ENCODE results near the gene DGKI. TPM values are rescaled to one million over a fixed set of nuclear protein-coding genes. Genes with fewer than 3 reads are reported as not detected.

Gene DGKI
- total RNA-seq, 2 donors from 2014 or later: 4.4 to 5.9 TPM

DNA sequence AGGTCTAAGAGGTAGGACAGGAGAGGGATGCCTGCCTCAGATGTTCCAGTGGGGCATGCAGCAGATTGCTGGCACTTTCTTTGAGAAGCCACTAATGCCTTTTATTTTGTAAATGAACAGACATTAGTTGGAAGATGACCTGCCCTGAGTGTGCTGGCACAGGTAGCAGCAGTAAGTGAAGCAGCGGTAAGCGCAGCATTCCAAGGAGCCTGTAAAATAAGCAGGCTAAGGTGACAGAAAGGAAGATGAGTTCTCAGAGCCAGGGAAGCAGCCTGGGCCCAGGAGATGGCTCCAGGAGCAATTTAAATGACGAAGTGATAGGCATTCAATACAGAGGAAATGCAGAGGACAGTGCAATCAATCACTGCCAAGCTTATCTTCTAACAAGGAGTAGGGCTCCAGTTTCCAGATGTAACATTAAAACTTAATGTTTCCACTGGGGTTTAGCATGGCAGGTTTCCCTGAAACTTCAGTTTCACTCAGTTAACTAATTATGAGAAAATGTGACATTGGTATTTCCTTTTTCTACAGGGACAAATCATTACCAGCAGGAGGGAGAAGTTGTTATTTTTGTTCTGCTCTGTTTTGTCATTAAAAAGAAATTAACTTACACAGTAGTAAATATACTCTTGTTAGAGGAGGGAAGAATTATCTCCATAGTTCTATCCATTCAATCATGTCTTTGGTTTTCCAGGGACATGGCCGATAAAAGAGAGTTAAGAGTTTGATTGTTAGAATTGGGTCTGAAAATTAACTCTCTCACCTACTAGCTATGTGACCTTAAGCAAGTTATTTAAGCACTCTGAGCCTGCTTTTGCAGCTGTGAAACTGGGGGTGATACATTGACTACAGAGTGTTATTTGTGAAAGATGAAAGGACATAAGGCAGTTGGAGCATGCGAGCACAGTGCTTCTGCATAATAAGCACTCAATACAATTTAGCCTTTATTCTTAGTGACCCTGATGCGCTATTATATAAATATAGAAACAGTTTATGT, 406.6 kb downstream of the DGKI start:
- no peak for DNase-seq (ENCODE audit: low spot score)
- no peaks in the 10 kb centered on the region for H3K4me1 ChIP-seq
- H3K36me3 ChIP-seq: no peaks in the 10 kb centered on the region
- no peaks in the 10 kb centered on the region for H3K27me3 ChIP-seq
- TF ChIP-seq, protein P1, sequence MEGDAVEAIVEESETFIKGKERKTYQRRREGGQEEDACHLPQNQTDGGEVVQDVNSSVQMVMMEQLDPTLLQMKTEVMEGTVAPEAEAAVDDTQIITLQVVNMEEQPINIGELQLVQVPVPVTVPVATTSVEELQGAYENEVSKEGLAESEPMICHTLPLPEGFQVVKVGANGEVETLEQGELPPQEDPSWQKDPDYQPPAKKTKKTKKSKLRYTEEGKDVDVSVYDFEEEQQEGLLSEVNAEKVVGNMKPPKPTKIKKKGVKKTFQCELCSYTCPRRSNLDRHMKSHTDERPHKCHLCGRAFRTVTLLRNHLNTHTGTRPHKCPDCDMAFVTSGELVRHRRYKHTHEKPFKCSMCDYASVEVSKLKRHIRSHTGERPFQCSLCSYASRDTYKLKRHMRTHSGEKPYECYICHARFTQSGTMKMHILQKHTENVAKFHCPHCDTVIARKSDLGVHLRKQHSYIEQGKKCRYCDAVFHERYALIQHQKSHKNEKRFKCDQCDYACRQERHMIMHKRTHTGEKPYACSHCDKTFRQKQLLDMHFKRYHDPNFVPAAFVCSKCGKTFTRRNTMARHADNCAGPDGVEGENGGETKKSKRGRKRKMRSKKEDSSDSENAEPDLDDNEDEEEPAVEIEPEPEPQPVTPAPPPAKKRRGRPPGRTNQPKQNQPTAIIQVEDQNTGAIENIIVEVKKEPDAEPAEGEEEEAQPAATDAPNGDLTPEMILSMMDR (IDR thresholded peaks at IDR 0.05): no peak
- H3K9me3 ChIP-seq: no peaks in the 10 kb centered on the region
- H3K27ac ChIP-seq: peak overlapping the region in 1 of 2 donors; percentile 33
- no peak overlapping the region for H3K4me3 ChIP-seq

DNA sequence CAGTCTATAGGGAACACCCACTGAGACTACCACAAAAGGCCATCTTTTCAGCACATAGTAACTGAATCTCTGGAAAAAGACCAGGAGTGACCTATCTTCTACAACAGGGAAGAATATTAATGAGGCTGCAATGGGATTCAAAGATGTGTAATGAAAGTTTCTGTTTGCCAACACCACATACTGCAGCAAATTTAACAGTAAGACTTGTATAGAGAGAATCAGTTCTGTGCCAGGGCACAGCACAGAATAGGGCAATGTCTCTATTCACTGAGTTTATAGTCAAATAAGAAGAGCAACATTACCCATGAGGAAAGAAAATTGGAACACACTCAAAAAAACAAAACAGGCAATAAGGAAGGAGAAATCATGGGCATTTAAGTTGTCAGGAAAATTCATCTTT, 411.8 kb downstream of the DGKI start:
- TF ChIP-seq, protein P1 (IDR thresholded peaks at IDR 0.05): no peak
- Histone ChIP-seq H3K27ac (no peak overlapping the region), H3K4me1 (no peaks in the 10 kb centered on the region), H3K27me3 (no peaks in the 10 kb centered on the region), H3K4me3 (no peak overlapping the region), H3K9me3 (no peaks in the 10 kb centered on the region), H3K36me3 (no peaks in the 10 kb centered on the region)
- no peak for DNase-seq (ENCODE audit: low spot score)

DNA sequence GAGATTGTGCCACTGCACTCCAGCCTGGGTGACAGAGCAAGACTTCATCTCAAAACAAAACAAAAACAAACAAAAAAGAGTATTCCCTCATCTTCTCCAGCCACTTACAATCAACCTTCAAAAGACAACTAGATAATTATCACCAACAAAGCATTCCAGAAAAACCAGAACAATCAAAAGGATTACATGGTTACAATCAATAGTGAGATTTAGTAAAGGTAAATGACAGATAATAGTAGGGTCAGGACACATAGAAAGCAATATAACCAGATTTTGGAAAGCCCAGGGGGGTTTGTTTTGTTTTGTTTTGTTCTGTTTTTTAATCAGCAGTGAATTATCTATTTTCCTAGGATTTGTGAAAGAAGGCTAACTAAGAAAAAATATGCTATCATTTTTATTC, 412.2 kb downstream of the DGKI start:
- no peak for DNase-seq (ENCODE audit: low spot score)
- TF ChIP-seq, protein P1 (IDR thresholded peaks at IDR 0.05): no peak
- no peaks in the 10 kb centered on the region for H3K9me3 ChIP-seq
- no peaks in the 10 kb centered on the region for H3K27me3 ChIP-seq
- H3K4me3 ChIP-seq: no peak overlapping the region
- no peaks in the 10 kb centered on the region for H3K4me1 ChIP-seq
- H3K36me3 ChIP-seq: no peaks in the 10 kb centered on the region
- H3K27ac ChIP-seq: no peak overlapping the region

DNA sequence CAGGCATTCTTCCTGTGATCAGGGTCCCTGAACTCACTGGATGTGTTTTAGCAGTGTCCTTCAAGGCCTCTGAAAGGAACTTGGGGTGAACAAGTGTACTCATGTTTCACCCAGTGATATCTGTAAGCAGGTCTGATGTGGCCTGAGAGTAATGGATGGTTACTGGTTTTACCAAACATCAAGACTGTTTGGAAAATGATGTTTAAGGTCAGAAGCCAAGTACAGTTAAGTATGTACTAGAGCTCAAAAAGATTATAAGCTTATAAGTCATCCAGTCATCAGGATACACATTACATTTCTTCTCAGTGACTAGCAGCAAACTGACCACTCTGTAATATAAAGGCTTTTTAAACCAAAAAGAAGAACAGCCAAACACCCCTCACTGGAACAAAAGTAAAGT, 423.5 kb downstream of the DGKI start:
- TF ChIP-seq, protein P1 (IDR thresholded peaks at IDR 0.05): no peak
- peaks cover 0 to 11% of the 10 kb centered on the region in 2 donors for H3K4me1 ChIP-seq
- DNase-seq (ENCODE audit: low spot score): no peak
- H3K27ac ChIP-seq: no peak overlapping the region
- H3K4me3 ChIP-seq: no peak overlapping the region
- H3K27me3 ChIP-seq: no peaks in the 10 kb centered on the region
- no peaks in the 10 kb centered on the region for H3K36me3 ChIP-seq
- no peaks in the 10 kb centered on the region for H3K9me3 ChIP-seq

DNA sequence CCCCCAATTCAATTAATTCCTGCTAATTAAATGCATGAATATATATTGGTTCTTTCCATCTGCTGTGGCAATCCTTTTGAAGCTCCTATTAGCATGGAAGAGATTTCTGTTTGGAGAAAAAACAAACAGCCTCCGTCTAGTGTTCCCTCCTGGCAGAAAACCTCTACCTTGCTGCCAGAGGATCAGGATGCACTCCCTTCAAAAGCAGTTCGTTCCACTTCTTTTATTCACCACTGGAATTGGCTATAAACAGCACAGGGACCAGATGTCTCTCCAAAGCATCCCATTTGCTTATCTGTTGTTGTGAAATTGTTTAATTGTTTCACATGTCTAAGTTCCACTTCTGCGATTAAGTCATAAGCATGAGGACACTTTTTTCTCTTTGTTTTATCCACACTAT, 425.4 kb downstream of the DGKI start:
- no peaks in the 10 kb centered on the region for H3K27me3 ChIP-seq
- TF ChIP-seq, protein P1 (IDR thresholded peaks at IDR 0.05): no peak
- DNase-seq (ENCODE audit: low spot score): no peak
- peak overlapping the region in 1 of 2 donors; percentile 35 for H3K27ac ChIP-seq
- peaks cover 0 to 11% of the 10 kb centered on the region in 2 donors for H3K4me1 ChIP-seq
- H3K4me3 ChIP-seq: no peak overlapping the region
- no peaks in the 10 kb centered on the region for H3K36me3 ChIP-seq
- no peaks in the 10 kb centered on the region for H3K9me3 ChIP-seq
